ENCODE measurements around the gene CCDC97.
"Not testable (repeated sequence)": the region's sequence is repeated elsewhere in the genome, so short reads cannot be mapped to it uniquely, and the experiment has no call there.

The CCDC97 gene

DNA sequence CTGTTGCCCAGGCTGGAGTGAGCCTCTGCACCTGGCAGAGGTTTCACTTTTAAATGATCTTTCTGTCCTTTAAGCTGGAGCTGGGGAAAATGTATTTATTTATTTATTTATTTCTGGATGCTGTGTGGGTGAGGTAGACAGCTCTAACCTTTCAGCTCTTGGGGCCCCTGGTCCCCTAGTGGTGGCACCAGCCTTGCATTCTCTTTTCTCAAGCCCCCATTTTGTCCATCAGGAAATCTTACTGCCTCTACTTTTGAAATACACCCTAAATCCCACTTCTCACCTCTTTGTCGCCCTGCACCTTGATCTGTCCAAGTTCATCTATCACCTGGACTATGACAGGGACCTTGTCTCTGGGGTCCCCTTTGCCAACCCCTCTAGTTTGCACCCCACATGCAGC lies 56.1 kb downstream of the CCDC97 start:
- no peak for DNase-seq

DNA sequence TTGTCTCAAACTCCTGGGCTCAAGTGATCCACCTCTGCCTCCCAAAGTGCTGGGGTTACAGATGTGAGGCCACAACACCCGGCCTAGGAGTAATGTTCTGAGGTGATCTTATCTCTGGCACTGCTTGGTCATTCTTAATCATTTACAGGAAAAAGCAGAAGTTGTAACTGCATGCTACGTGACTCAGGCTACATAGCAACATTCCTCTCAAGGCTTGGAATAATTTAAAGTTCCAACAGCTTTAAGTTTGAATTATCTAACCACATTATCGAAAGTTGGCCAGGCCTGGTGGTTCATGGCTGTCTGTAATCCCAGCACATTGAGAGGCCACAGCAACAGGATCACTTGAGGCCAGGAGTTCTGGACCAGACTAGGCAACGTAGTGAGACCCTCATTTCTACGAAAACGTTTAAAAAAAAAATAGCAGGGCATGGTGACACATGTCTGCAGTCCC lies 57.9 kb downstream of the CCDC97 start:
- DNase-seq, result peak; percentile 89

DNA sequence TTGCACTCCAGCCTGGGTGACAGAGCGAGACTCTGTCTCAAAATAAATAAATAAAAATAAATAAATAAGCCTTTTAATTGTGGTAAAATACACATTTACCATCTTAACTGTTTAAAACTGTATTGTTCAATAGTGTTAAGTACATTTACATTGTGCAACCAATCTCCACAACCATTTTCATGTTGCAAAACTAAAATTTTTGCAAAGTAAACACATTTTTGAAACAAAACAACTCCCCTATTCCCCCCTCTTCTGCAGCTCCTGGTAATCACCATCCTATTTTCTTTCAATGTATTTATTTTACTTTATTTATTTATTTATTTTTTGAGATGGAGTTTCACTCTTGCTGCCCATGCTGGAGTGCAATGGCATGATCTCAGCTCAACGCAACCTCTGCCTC lies 59.8 kb downstream of the CCDC97 start:
- no peak for DNase-seq

DNA sequence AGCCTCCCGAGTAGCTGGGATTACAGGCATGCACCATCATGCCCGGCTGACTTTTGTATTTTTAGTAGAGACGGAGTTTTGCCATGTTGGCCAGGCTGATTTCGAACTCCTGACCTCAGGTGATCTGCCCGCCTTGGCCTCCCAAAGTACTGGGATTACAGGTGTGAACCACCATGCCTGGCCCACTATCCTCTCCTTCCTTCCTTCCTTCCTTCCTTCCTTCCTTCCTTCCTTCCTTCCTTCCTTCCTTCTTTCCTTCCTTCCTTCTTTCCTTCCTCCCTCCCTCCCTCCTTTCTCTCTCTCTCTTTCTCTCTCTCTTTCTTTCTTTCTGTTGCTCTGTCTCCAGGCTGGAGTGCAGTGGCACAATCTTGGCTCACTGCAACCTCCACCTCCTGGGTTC lies 61.1 kb downstream of the CCDC97 start:
- not testable (repeated sequence) for DNase-seq

DNA sequence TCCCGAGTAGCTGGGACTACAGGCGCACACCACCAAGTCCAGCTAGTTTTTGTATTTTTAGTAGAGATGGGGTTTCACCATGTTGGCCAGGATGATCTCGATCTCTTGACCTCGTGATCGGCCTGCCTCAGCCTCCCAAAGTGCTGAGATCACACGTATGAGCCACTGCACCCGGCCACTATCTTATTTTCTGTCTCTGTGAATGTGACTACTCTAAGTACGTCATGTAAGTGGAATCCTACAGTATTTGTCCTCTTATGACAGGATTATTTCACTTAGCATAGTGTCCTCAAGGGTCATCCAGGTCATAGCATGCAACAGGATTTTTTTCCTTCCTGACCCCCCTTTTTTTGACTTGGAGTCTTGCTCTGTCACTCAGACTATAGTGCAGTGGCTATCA lies 61.6 kb downstream of the CCDC97 start:
- no peak for DNase-seq

DNA sequence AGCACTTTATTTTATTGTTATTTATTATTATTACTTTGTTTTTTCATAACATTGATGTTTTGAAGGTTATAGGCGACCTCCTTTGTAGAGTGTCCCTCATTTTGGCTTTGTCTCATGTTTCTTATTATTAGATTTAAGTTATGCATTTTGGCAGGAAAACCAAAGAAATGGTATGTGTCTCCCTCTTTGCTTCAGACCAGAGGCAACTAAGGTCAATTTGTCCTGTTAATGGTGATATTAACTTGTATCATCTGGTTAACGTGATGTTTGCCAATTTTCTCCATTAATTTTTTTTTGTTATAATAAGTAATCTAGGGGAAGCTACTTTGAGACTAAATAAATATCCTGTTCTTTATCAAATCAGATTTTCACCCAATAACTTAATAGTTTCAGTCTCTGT lies 62.5 kb downstream of the CCDC97 start:
- DNase-seq, result no peak

DNA sequence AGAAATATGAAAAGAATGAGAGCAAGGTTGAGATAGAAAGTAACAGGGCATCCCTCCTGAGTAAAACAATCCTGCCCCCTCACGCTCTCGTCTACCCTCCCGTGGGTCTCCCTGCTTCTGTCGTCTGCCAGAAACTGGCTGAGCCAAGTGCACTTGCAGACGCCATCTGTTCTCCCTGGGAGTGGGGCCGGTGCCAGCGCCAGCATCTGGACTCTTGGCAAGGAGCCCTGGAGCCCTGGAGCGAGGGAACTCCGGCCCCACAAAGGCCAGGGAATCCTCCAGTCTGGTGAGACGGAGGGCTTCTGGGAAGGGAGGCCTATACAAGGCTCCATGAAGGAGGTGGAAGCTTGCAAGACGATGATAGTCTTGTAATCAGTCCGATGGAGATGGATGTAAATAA lies 64.0 kb downstream of the CCDC97 start:
- DNase-seq, result no peak
